Activated CD8-positive, alpha-beta T cell treated with anti-CD3 and anti-CD28 coated beads, Interleukin-2, amount 10 ng/mL, durations not matched to agents 7 days and 5 days (primary cell): ENCODE measurements around the gene SEMA4D. TPM values are rescaled to one million over a fixed set of nuclear protein-coding genes. Genes with fewer than 3 reads are reported as not detected.

Experiments used
- ATAC-seq: fragments of 150-1000 bp; cut with Tn5 transposase; one replicate; pipeline ENCODE4 v1.10.0; 2021; ENCODE audit warnings: moderate library complexity
- CTCF ChIA-PET: fragments of 350-600 bp; sonication (Branson Sonifier 250); formaldehyde crosslinking; loops from one replicate; lab custom pipeline; 2021; ENCODE audit warnings: antibody characterized with exemption; lab: Charles Lee
- POLR2A ChIA-PET: fragments of 350-600 bp; sonication (Branson Sonifier 250); formaldehyde crosslinking; loops from one replicate; lab custom pipeline; 2021; ENCODE audit warnings: antibody characterized with exemption; lab: Charles Lee
- DNase-seq: peaks from one replicate; pipeline ENCODE4 v3.0.0-alpha.2; 2020
- H3K27ac Mint-ChIP-seq: one replicate; pipeline ENCODE4 v1.8.0; 2021; ENCODE audit warnings: mild to moderate bottlenecking, mixed read lengths
- H3K27me3 Mint-ChIP-seq: one replicate; pipeline ENCODE4 v1.8.0; 2021; ENCODE audit warnings: low read depth, mixed read lengths
- H3K36me3 Mint-ChIP-seq: one replicate; pipeline ENCODE4 v1.8.0; 2021; ENCODE audit warnings: low read depth, mixed read lengths
- H3K4me1 Mint-ChIP-seq: one replicate; pipeline ENCODE4 v1.8.0; 2021; ENCODE audit warnings: low read depth, mixed read lengths
- H3K4me3 Mint-ChIP-seq: one replicate; pipeline ENCODE4 v1.8.0; 2021; ENCODE audit warnings: mild to moderate bottlenecking, mixed read lengths
- H3K9me3 Mint-ChIP-seq: one replicate; pipeline ENCODE4 v1.8.0; 2022; ENCODE audit warnings: mixed read lengths; ENCODE audit not compliant: insufficient read depth
- total RNA-seq, 2 experiments: library from RNA; stranded (reverse); gene quantifications; one replicate each; pipeline ENCODE4 v1.2.3, GENCODE V29; 2021

The SEMA4D gene
- total RNA-seq, 2 experiments from 2014 or later: 314 to 321 TPM

DNA sequence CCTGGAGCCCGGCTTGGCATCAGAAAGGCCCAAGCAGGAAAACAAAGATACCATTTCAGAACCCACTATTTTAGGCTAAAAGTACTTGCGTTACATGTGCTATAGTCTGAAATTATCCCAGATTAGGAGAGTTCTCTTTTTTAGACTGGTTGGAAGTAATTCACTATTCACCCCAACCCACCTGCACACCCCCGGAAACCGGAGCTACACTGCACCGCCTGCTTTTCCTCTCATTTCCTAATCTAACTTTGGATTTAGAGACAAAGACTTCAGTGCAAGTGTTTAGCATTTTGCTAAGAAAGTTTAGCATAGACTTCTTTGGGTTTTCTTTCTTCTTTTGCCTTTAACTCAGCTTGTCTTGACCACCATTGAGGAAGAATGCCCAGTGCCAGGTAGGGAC, 100.4 kb downstream of the SEMA4D start:
- peak overlapping the region; percentile 57 for H3K27ac Mint-ChIP-seq
- peaks cover 88% of the 10 kb centered on the region for H3K36me3 Mint-ChIP-seq

DNA sequence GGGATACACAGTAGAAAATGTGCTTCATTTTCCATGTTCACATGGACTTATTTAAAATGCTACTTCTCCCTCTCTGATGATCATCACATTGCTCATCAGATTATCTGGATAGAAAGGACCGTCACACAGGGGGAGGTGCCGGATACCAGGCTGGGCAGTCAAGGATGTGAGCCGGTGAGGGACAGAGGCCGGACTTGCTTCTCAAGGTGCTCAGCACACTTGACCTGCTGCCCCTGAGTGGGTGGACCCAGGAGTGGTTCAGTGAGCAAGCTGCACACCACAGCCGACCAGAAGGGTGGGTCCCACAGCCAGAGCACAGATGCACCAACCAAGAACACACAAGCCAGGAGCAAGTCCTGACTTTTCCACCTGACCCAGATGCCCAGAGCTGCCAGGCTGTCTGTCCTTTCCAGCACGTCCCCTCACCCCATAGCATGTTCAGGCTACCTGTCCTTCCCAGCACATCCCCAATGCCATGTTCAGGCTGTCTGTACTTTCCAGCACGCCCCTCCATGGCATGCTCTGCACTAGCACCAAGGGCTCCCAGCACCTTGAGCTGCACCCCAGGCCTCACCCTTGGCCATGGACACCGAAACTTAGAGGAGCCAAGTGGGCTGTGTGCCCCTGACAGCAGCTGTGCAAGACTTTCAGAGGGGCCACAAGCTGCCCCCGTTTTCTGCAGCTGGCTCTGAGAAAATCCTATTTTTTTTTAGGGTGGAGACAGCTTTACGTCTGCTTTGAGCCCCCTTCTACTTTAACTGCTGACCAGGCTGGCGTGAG, 101.8 kb downstream of the SEMA4D start:
- ChIA-PET CTCF (interaction anchor here (0.7 kb wide), 1 partner anchor 153 kb away, joined by 3 read pairs; no protein-coding TSS in a partner anchor), POLR2A (no interaction called here)
- peaks cover 89% of the 10 kb centered on the region for H3K36me3 Mint-ChIP-seq
- H3K27me3 Mint-ChIP-seq: no peaks in the 10 kb centered on the region
- H3K4me3 Mint-ChIP-seq: no peak overlapping the region
- H3K27ac Mint-ChIP-seq: peak overlapping the region; percentile 20
- peaks cover 38% of the 10 kb centered on the region for H3K4me1 Mint-ChIP-seq
- DNase-seq (no peak), ATAC-seq (no peak)
- H3K9me3 Mint-ChIP-seq: no peaks in the 10 kb centered on the region

More for the DNA sequence above, 100.4 kb downstream of the SEMA4D start:
- CTCF ChIA-PET: interaction anchor here (0.8 kb wide), 1 partner anchor 20 kb away, joined by 3 read pairs; no protein-coding TSS in a partner anchor
- Mint-ChIP-seq H3K27me3 (no peaks in the 10 kb centered on the region), H3K4me3 (peak overlapping the region; percentile 5), H3K9me3 (no peaks in the 10 kb centered on the region), H3K4me1 (peaks cover 36% of the 10 kb centered on the region)
- ATAC-seq (no peak), DNase-seq (no peak)
- POLR2A ChIA-PET: no interaction called here

DNA sequence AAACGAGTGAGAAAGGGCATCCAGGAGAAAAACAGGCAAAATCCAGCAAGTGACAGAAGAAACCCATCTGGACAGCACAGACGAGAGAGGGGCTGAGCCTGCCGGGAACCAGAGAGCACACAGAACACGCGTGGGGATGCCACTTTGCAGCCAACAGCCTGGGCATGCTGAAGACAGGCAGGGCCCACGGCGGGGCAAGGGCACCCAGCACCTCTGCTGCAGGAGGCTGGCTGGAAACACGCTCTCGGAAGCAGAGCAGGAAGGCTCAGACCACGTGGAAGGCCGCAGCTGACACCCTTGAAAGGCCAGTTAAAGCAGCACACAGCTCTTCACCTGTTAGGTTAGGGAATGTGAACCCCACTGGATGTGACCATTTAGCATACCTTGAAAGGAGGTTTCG, 103.5 kb downstream of the SEMA4D start:
- Mint-ChIP-seq H3K4me1 (peaks cover 41% of the 10 kb centered on the region), H3K27ac (peak overlapping the region; percentile 47), H3K4me3 (no peak overlapping the region), H3K27me3 (no peaks in the 10 kb centered on the region), H3K36me3 (peaks cover 91% of the 10 kb centered on the region), H3K9me3 (no peaks in the 10 kb centered on the region)
- ChIA-PET CTCF (interaction anchor here (1.6 kb wide), 1 partner anchor 154 kb away, joined by 5 read pairs; no protein-coding TSS in a partner anchor), POLR2A (no interaction called here)
- DNase-seq (no peak), ATAC-seq (no peak)

- Mint-ChIP-seq H3K36me3 (peaks cover 95% of the 10 kb centered on the region), H3K4me3 (no peak overlapping the region), H3K27ac (peak overlapping the region; percentile 61), H3K27me3 (no peaks in the 10 kb centered on the region), H3K4me1 (peaks cover 39% of the 10 kb centered on the region), H3K9me3 (no peaks in the 10 kb centered on the region)
- DNase-seq (no peak), ATAC-seq (no peak)
- CTCF ChIA-PET: no interaction called here
- POLR2A ChIA-PET: no interaction called here
These were observed 106.3 kb downstream of the SEMA4D start for GRCh38 chr9:89391585-89391984.

DNA sequence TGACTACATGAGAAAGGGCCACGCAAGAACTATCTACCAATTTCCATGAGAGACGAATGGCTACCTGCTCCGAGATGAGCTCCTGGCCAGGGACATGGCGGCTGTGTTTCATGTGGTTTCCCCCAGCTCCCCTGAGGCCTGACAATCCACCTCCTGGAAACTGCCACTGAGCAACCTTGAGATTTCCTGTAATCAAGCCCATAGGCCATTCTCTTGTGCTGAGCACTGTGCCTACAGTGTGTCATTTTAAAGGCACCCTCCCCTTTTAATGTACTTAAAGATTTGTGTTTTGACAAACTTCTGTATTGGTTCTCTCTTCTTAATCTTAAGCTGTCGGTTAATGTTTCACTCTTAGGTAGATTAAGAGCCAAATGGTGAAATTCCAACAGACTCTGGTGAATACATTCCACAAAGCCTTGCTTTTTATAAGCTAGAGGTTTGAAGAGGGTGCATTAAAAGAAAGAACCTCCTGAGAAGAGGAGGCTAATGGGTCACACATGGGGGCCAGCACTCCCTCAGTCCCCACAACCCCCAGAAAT, 107.3 kb downstream of the SEMA4D start:
- peaks cover 96% of the 10 kb centered on the region for H3K36me3 Mint-ChIP-seq
- H3K4me1 Mint-ChIP-seq: peaks cover 47% of the 10 kb centered on the region
- no peaks in the 10 kb centered on the region for H3K27me3 Mint-ChIP-seq
- H3K4me3 Mint-ChIP-seq: no peak overlapping the region
- H3K27ac Mint-ChIP-seq: peak overlapping the region; percentile 65
- CTCF ChIA-PET: interaction anchor here (1.0 kb wide), 1 partner anchor 12 kb away, joined by 4 read pairs; no protein-coding TSS in a partner anchor
- H3K9me3 Mint-ChIP-seq: no peaks in the 10 kb centered on the region
- POLR2A ChIA-PET: no interaction called here
- no peak for ATAC-seq
- no peak for DNase-seq

GRCh38 chr9:89390068-89390555, 107.8 kb downstream of the SEMA4D start:
- ChIA-PET CTCF (interaction anchor here (1.0 kb wide), 1 partner anchor 13 kb away, joined by 4 read pairs; no protein-coding TSS in a partner anchor), POLR2A (no interaction called here)
- H3K9me3 Mint-ChIP-seq: no peaks in the 10 kb centered on the region
- ATAC-seq (no peak), DNase-seq (no peak)
- H3K4me1 Mint-ChIP-seq: peaks cover 47% of the 10 kb centered on the region
- peaks cover 97% of the 10 kb centered on the region for H3K36me3 Mint-ChIP-seq
- H3K4me3 Mint-ChIP-seq: no peak overlapping the region
- H3K27ac Mint-ChIP-seq: peak overlapping the region; percentile 65
- no peaks in the 10 kb centered on the region for H3K27me3 Mint-ChIP-seq

DNA sequence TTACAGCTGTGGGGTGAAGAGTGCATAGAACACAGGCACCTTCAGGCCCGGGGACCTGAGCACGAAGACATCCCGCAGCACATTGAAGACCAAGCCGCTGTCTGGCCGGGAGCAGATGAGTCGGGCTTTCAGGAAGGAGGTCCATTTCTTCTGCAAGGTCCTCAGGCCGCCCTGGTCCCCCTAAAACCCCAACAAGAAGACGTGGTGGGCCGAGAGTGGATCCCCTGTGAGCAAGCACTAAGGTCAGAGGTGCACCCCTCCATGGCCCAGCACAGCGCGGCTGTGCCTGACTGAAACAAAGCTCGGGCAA, 109.1 kb downstream of the SEMA4D start:
- Mint-ChIP-seq H3K4me1 (peaks cover 50% of the 10 kb centered on the region), H3K27ac (no peak overlapping the region), H3K36me3 (peaks cover 93% of the 10 kb centered on the region), H3K27me3 (no peaks in the 10 kb centered on the region), H3K9me3 (no peaks in the 10 kb centered on the region), H3K4me3 (no peak overlapping the region)
- ChIA-PET POLR2A (interaction anchor here (0.8 kb wide), 1 partner anchor 13 kb away, joined by 3 read pairs; no protein-coding TSS in a partner anchor), CTCF (interaction anchor here (0.6 kb wide), 2 partner anchors 83 to 160 kb away, joined by 3 read pairs; no protein-coding TSS in a partner anchor)
- DNase-seq (no peak), ATAC-seq (no peak)

GRCh38 chr9:89388084-89388867, 109.6 kb downstream of the SEMA4D start:
- CTCF ChIA-PET: interaction anchor here (0.6 kb wide), 1 partner anchor 161 kb away, joined by 3 read pairs; no protein-coding TSS in a partner anchor
- H3K4me3 Mint-ChIP-seq: no peak overlapping the region
- H3K4me1 Mint-ChIP-seq: peaks cover 48% of the 10 kb centered on the region
- H3K27me3 Mint-ChIP-seq: no peaks in the 10 kb centered on the region
- no peak for DNase-seq
- ATAC-seq: no peak
- POLR2A ChIA-PET: interaction anchor here (0.7 to 0.8 kb wide), 2 partner anchors 10 to 14 kb away, joined by 3 read pairs; no protein-coding TSS in a partner anchor
- no peak overlapping the region for H3K27ac Mint-ChIP-seq
- no peaks in the 10 kb centered on the region for H3K9me3 Mint-ChIP-seq
- peaks cover 92% of the 10 kb centered on the region for H3K36me3 Mint-ChIP-seq

DNA sequence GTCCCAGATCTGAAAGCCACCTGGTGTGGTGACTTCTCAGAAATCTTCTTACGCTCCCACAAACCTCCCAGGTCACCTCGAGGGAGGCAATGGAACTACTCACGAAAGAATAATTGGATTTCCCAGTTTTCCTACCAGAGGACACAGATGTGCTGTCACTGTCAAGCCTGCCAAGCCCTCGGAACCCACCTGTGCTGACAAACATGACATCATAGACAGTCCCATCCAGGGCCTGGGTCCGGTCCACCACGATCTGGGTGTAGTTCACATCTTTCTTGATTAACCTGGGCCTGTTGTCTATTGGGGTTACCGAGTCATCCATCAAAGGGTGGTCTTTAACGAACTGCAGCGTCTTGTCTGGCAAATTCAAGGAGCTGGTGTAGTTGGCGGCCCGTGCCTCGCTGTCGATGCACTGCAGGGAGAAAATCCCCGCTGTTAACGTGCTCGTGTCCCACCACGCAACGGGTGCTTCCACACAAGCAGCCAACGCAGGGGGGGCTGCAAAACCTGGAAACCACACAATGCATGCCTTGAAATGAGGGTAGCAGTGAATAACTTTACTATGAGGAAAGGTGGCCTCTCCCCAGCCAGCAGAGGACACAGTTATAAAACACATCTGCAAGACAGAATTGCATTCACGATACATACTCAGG, 110.6 kb downstream of the SEMA4D start:
- peaks cover 90% of the 10 kb centered on the region for H3K36me3 Mint-ChIP-seq
- H3K27ac Mint-ChIP-seq: no peak overlapping the region
- DNase-seq: no peak
- ATAC-seq: no peak
- POLR2A ChIA-PET: interaction anchor here (0.7 kb wide), 1 partner anchor 11 kb away, joined by 3 read pairs; no protein-coding TSS in a partner anchor
- H3K4me1 Mint-ChIP-seq: peaks cover 52% of the 10 kb centered on the region
- no peaks in the 10 kb centered on the region for H3K27me3 Mint-ChIP-seq
- H3K4me3 Mint-ChIP-seq: no peak overlapping the region
- no peaks in the 10 kb centered on the region for H3K9me3 Mint-ChIP-seq
- CTCF ChIA-PET: no interaction called here

- Mint-ChIP-seq H3K27ac (no peak overlapping the region), H3K36me3 (peaks cover 90% of the 10 kb centered on the region), H3K9me3 (no peaks in the 10 kb centered on the region), H3K4me3 (no peak overlapping the region), H3K27me3 (no peaks in the 10 kb centered on the region), H3K4me1 (peaks cover 51% of the 10 kb centered on the region)
- no peak for DNase-seq
- ChIA-PET CTCF (no interaction called here), POLR2A (no interaction called here)
- no peak for ATAC-seq
These were observed 111.1 kb downstream of the SEMA4D start for GRCh38 chr9:89386797-89387196.

GRCh38 chr9:89386206-89386605, 111.7 kb downstream of the SEMA4D start:
- H3K9me3 Mint-ChIP-seq: no peaks in the 10 kb centered on the region
- peak overlapping the region; percentile 49 for H3K27ac Mint-ChIP-seq
- no peaks in the 10 kb centered on the region for H3K27me3 Mint-ChIP-seq
- H3K36me3 Mint-ChIP-seq: peaks cover 90% of the 10 kb centered on the region
- POLR2A ChIA-PET: interaction anchor here (0.9 kb wide), 1 partner anchor 163 kb away, joined by 4 read pairs; no protein-coding TSS in a partner anchor
- ATAC-seq: no peak
- CTCF ChIA-PET: no interaction called here
- peaks cover 50% of the 10 kb centered on the region for H3K4me1 Mint-ChIP-seq
- DNase-seq: no peak
- H3K4me3 Mint-ChIP-seq: no peak overlapping the region
